ENCODE data around the gene DNM2. TPM values are rescaled to one million over a fixed set of nuclear protein-coding genes. Genes with fewer than 3 reads are reported as not detected.
A peak's percentile ranks its signal among the peaks of the same experiment; 100 is the strongest.

The DNM2 gene
- total RNA-seq, 1 experiment from 2014 or later, result 188 TPM

GRCh38 chr19:10686661-10687517 lies 31.0 kb upstream of the DNM2 start:
- Histone ChIP-seq H2AFZ (no peak overlapping the region), H3K27me3 (ENCODE audit: insufficient read depth, low read depth) (no peaks in the 10 kb centered on the region), H3K36me3 (ENCODE audit: low read depth) (peaks cover 36% of the 10 kb centered on the region), H3K4me1 (replicated peaks; ENCODE audit: insufficient read depth) (no peaks in the 10 kb centered on the region), H3K9me3 (ENCODE audit: insufficient read depth, low read depth) (no peaks in the 10 kb centered on the region), H3K27ac (no peak overlapping the region), H3K9me2 (ENCODE audit: insufficient read depth) (no peaks in the 10 kb centered on the region), H3F3A (ENCODE audit: insufficient read depth, low read depth) (peaks cover 52% of the 10 kb centered on the region), H3K4me3 (no peak overlapping the region), H3K79me2 (ENCODE audit: low read depth) (peaks cover 2% of the 10 kb centered on the region; the same call in 1 of the 2 replicates), H4K20me1 (ENCODE audit: insufficient read depth) (peaks cover 88% of the 10 kb centered on the region), H3K4me2 (no peak overlapping the region)
- ChIA-PET CTCF (no interaction called here), POLR2A (ENCODE audit: unreplicated experiment) (no interaction called here)
- BruUV-seq (replicated peaks), result no TSS peak
- TF ChIP-seq EZH2 (IDR thresholded peaks at IDR 0.05; ENCODE audit: low read depth), result no peak
- TF ChIP-seq CTCF (conservative IDR thresholded peaks at IDR 0.05), result no peak
- DNase-seq, result peak in 1 of 2 experiments; percentile 19
- intact Hi-C loops (cut with micrococcal nuclease; ENCODE audit: unreplicated experiment), result no loop called here

- intact Hi-C loops (cut with micrococcal nuclease; ENCODE audit: unreplicated experiment), result no loop called here
- H3K9me3 ChIP-seq (ENCODE audit: insufficient read depth, low read depth), result no peaks in the 10 kb centered on the region
- H2AFZ ChIP-seq, result no peak overlapping the region
- TF ChIP-seq CTCF (conservative IDR thresholded peaks at IDR 0.05), result no peak
- no peak for TF ChIP-seq EZH2 (IDR thresholded peaks at IDR 0.05; ENCODE audit: low read depth)
- ChIA-PET POLR2A (ENCODE audit: unreplicated experiment) (interaction anchor here (0.6 kb wide), 1 partner anchor 248 kb away, joined by 5 read pairs; no protein-coding TSS in a partner anchor), CTCF (no interaction called here)
- H3K4me1 ChIP-seq (replicated peaks; ENCODE audit: insufficient read depth), result no peaks in the 10 kb centered on the region
- H3K4me3 ChIP-seq, result no peak overlapping the region
- H3K9me2 ChIP-seq (ENCODE audit: insufficient read depth), result no peaks in the 10 kb centered on the region
- H4K20me1 ChIP-seq (ENCODE audit: insufficient read depth), result peaks cover 88% of the 10 kb centered on the region
- H3K27ac ChIP-seq, result no peak overlapping the region
- no peaks in the 10 kb centered on the region for H3K27me3 ChIP-seq (ENCODE audit: insufficient read depth, low read depth)
- no peak overlapping the region for H3K4me2 ChIP-seq
- no peak for DNase-seq
- H3K36me3 ChIP-seq (ENCODE audit: low read depth), result peaks cover 31% of the 10 kb centered on the region
- no peaks in the 10 kb centered on the region for H3K79me2 ChIP-seq (ENCODE audit: low read depth)
- H3F3A ChIP-seq (ENCODE audit: insufficient read depth, low read depth), result peaks cover 52% of the 10 kb centered on the region
- BruUV-seq (replicated peaks), result no TSS peak
Observed at GRCh38 chr19:10687518-10688288, 30.2 kb upstream of the DNM2 start.

GRCh38 chr19:10688545-10689280 lies 29.2 kb upstream of the DNM2 start:
- Histone ChIP-seq H3F3A (ENCODE audit: insufficient read depth, low read depth) (peaks cover 52% of the 10 kb centered on the region; the same call in 1 of the 2 replicates), H3K4me1 (replicated peaks; ENCODE audit: insufficient read depth) (no peaks in the 10 kb centered on the region), H3K9me3 (ENCODE audit: insufficient read depth, low read depth) (no peaks in the 10 kb centered on the region), H2AFZ (no peak overlapping the region), H3K4me3 (no peak overlapping the region), H3K79me2 (ENCODE audit: low read depth) (no peaks in the 10 kb centered on the region), H4K20me1 (ENCODE audit: insufficient read depth) (peaks cover 86% of the 10 kb centered on the region), H3K9me2 (ENCODE audit: insufficient read depth) (no peaks in the 10 kb centered on the region), H3K27me3 (ENCODE audit: insufficient read depth, low read depth) (no peaks in the 10 kb centered on the region), H3K36me3 (ENCODE audit: low read depth) (peaks cover 22% of the 10 kb centered on the region), H3K27ac (no peak overlapping the region), H3K4me2 (no peak overlapping the region)
- no TSS peak for BruUV-seq (replicated peaks)
- ChIA-PET POLR2A (ENCODE audit: unreplicated experiment) (interaction anchor here (0.6 kb wide), 1 partner anchor 249 kb away, joined by 5 read pairs; no protein-coding TSS in a partner anchor), CTCF (interaction anchor here (0.6 kb wide), 1 partner anchor 16 kb away, joined by 6 read pairs; no protein-coding TSS in a partner anchor)
- TF ChIP-seq CTCF (conservative IDR thresholded peaks at IDR 0.05), result no peak
- no peak for TF ChIP-seq EZH2 (IDR thresholded peaks at IDR 0.05; ENCODE audit: low read depth)
- intact Hi-C loops (cut with micrococcal nuclease; ENCODE audit: unreplicated experiment), result no loop called here
- DNase-seq, result peak in 1 of 2 experiments; percentile 32

All from PC-9 (cell line).